ENCODE results near the gene FTCD. TPM values are rescaled to one million over a fixed set of nuclear protein-coding genes. Genes with fewer than 3 reads are reported as not detected.

FTCD gene
- total and polyA plus RNA-seq, 2 of the 8 experiments (the other 6 are each of a cell fraction or from before 2014, with no cell fraction given), result 3.3 to 4.9 TPM

DNA sequence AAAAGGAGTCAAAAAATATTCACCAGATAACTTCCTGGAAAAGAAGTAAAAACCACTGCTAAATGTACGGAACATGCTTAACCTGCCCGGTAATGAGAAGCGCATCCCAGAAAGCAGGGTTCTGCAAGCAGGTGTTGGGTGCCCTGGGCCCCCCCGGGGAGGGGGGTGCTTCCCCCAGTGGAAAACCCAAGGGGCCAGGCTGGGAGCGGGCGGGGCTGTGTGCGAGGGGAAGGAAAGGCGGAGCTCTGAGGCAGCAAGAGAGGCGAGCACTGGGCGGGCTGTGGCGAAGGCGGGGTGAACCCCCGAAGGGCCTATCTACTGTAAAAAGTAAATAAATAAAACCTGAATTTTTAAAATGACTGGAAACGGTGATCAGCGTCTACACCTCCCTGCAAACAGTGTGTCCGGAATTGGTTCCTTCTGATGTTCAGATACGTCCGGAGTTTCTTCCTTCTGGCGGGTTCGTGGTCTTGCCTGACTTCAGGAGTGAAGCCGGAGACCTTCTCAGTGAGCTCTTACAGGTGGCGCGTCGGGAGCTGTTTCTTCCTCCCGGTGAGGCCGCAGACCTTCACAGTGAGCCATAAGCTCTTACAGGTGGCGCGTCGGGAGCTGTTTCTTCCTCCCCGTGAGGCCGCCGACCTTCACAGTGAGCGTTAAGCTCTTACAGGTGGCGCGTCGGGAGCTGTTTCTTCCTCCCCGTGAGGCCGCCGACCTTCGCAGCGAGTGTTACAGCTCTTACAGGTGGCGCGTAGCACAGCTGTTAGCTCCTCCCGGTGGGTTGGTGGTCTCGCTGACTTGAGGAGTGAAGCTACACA, 13.4 kb downstream of the FTCD start:
- no peaks in the 10 kb centered on the region for H3K79me2 ChIP-seq (ENCODE audit: control insufficient read depth in 1 of 2, insufficient read depth in 2 of 2, low read length in 2 of 2)
- H3K23ac ChIP-seq (ENCODE audit: insufficient read length), result no peak overlapping the region
- H3K9me3 ChIP-seq (ENCODE audit: insufficient read depth in 2 of 2, low read depth in 1 of 2, low read length in 1 of 2), result peaks cover 0 to 8% of the 10 kb centered on the region in 2 experiments; a peak in 1 of 4 replicates
- H3K23me2 ChIP-seq (ENCODE audit: low read depth, low read length), result no peaks in the 10 kb centered on the region
- H3K4me2 ChIP-seq (ENCODE audit: insufficient read depth in 1 of 2, low read depth in 2 of 2, low read length in 2 of 2), result peak overlapping the region; percentile 75 to 78
- no peak overlapping the region for H3K56ac ChIP-seq (replicated peaks; ENCODE audit: insufficient read length, low read depth, low read length)
- ChIA-PET POLR2A (ENCODE audit: partially characterized antibody) (interaction anchor here (0.7 to 3.6 kb wide), 10 partner anchors 10 to 552 kb away, joined by 3 to 12 read pairs (median 4); partner anchors contain the start of gene COL6A1), CTCF (ENCODE audit: partially characterized antibody) (interaction anchor here (0.7 to 4.1 kb wide), 16 partner anchors 11 to 177 kb away, joined by 3 to 47 read pairs (median 6); no protein-coding TSS in a partner anchor)
- no peaks in the 10 kb centered on the region; a peak in 1 of 8 replicates for H3K36me3 ChIP-seq (ENCODE audit: control insufficient read depth in 2 of 4, insufficient read depth in 4 of 4, low read length in 3 of 4)
- no peak overlapping the region for H2BK20ac ChIP-seq (ENCODE audit: low read length)
- H4K5ac ChIP-seq (ENCODE audit: insufficient read length, low read depth, low read length), result no peak overlapping the region
- no peak overlapping the region for H3K4ac ChIP-seq (replicated peaks; ENCODE audit: insufficient read length, low read depth, low read length)
- no peak overlapping the region for H2BK5ac ChIP-seq (ENCODE audit: low read depth, low read length)
- no peak overlapping the region for H3K14ac ChIP-seq (ENCODE audit: insufficient read length)
- no peaks in the 10 kb centered on the region for H4K20me1 ChIP-seq (replicated peaks in 1 of 2; ENCODE audit: control insufficient read depth in 1 of 2, insufficient read depth in 2 of 2, low read length in 2 of 2)
- peak overlapping the region; percentile 50; the same call in 1 of the 2 replicates for H2BK12ac ChIP-seq (ENCODE audit: low read depth, low read length)
- H3K18ac ChIP-seq (ENCODE audit: extremely low read depth, low read length), result no peak overlapping the region
- DNase-seq (ENCODE audit: low read depth in 1 of 2, low spot score in 2 of 2) (no peak), FAIRE-seq (no peak)
- peak overlapping the region; percentile 63 for H4K91ac ChIP-seq (replicated peaks; ENCODE audit: insufficient read length, low read length)
- peak overlapping the region in 2 of 4 experiments; percentile 0 to 14; a peak in 1 of 7 replicates for H3K9ac ChIP-seq (replicated peaks in 1 of 4; ENCODE audit: extremely low read depth in 1 of 4, low read depth in 3 of 4, low read length in 3 of 4)
- TF ChIP-seq EZH2 (IDR thresholded peaks at IDR 0.05; ENCODE audit: low read depth, low read length, severe bottlenecking) (no peak), KDM4A (IDR thresholded peaks at IDR 0.05; ENCODE audit: low read depth, low read length, severe bottlenecking) (no peak), SIN3A (conservative IDR thresholded peaks at IDR 0.05 in 1 of 2, IDR thresholded peaks at IDR 0.05 in 1 of 2; ENCODE audit: low read depth in 1 of 2, low read length in 2 of 2) (no peak)
- H3K79me1 ChIP-seq (ENCODE audit: low read depth, low read length), result no peaks in the 10 kb centered on the region
- peak overlapping the region; percentile 32 to 53 (median 36); a peak in 7 of 8 replicates for H3K4me3 ChIP-seq (ENCODE audit: extremely low read depth in 1 of 4, insufficient read depth in 2 of 4, low read depth in 3 of 4, low read length in 4 of 4)
- WGBS, 2 experiments (ENCODE audit: extremely low coverage in 1 of 2, insufficient coverage in 1 of 2, insufficient read length in 1 of 2, insufficient replicate concordance in 2 of 2, low coverage in 1 of 2, low lambda C conversion rate in 2 of 2, missing lambda C conversion rate in 1 of 2), result 66% methylated on average over 45 of the region's 45 CpGs; no CpG with 5 or more reads in 1 of the 2 experiments
- no peak overlapping the region for H2AK5ac ChIP-seq (ENCODE audit: low read depth, low read length)
- no peak overlapping the region for H3K27ac ChIP-seq (ENCODE audit: low read depth, low read length)
- peak overlapping the region; percentile 17; the same call in 1 of the 2 replicates for H2AFZ ChIP-seq (ENCODE audit: low read length)
- no peak overlapping the region for H4K8ac ChIP-seq (ENCODE audit: extremely low read depth, insufficient read depth, low read length)
- H3K4me1 ChIP-seq (replicated peaks in 1 of 4; ENCODE audit: control insufficient read depth in 3 of 4, insufficient read depth in 4 of 4, low read length in 3 of 4), result peaks cover 0 to 2% (median under 1%) of the 10 kb centered on the region in 4 experiments; a peak in 4 of 7 replicates
- no peak overlapping the region for H2BK15ac ChIP-seq (ENCODE audit: low read length)
- no peak overlapping the region for H2BK120ac ChIP-seq (replicated peaks; ENCODE audit: low read depth, low read length)
- peaks cover 0 to 24% (median 8%) of the 10 kb centered on the region in 4 experiments; a peak in 4 of 7 replicates for H3K27me3 ChIP-seq (replicated peaks in 1 of 4; ENCODE audit: control insufficient read depth in 3 of 4, extremely low read depth in 1 of 4, insufficient read depth in 3 of 4, low read length in 3 of 4)

Data from H1 (cell line).